ENCODE measurements around the gene NID1.

NID1 gene

GRCh38 chr1:236112332-236112627 lies 47.4 kb upstream of the NID1 start:
- no peak overlapping the region for H4K12ac ChIP-seq (ENCODE audit: low read depth, low read length)
- no peak overlapping the region for H2BK120ac ChIP-seq (ENCODE audit: insufficient read depth, low read length, poor library complexity)
- no peaks in the 10 kb centered on the region for H3K79me2 ChIP-seq (ENCODE audit: control insufficient read depth, insufficient read depth, low read length, poor library complexity)
- H3K79me1 ChIP-seq (ENCODE audit: low read length) = no peaks in the 10 kb centered on the region
- H3K36me3 ChIP-seq (ENCODE audit: control insufficient read depth in 1 of 2, insufficient read depth in 2 of 2, low read length in 2 of 2) = no peaks in the 10 kb centered on the region
- H4K8ac ChIP-seq (ENCODE audit: low read depth, low read length) = no peak overlapping the region
- peaks cover 2% of the 10 kb centered on the region for H3K9me3 ChIP-seq (ENCODE audit: insufficient read depth, low read depth, low read length)
- H3K4ac ChIP-seq (ENCODE audit: low read depth, low read length) = no peak overlapping the region
- H3K9ac ChIP-seq (ENCODE audit: low read length) = no peak overlapping the region
- no CpG with 5 or more reads among the region's 6 CpGs for WGBS (ENCODE audit: extremely low coverage, insufficient coverage, insufficient read length)
- no peak overlapping the region for H2AFZ ChIP-seq (ENCODE audit: insufficient read depth, low read length, poor library complexity)
- H2BK5ac ChIP-seq (ENCODE audit: low read depth, low read length, poor library complexity) = no peak overlapping the region
- no peak for DNase-seq
- H2AK5ac ChIP-seq (ENCODE audit: low read length) = no peak overlapping the region
- no peak overlapping the region for H4K91ac ChIP-seq (ENCODE audit: low read depth, low read length)
- no peak overlapping the region for H2BK12ac ChIP-seq (ENCODE audit: low read length)
- H3K18ac ChIP-seq (ENCODE audit: low read length) = no peak overlapping the region
- H3K23ac ChIP-seq (ENCODE audit: low read length) = no peak overlapping the region
- no peaks in the 10 kb centered on the region for H3K4me1 ChIP-seq (ENCODE audit: control insufficient read depth in 1 of 2, insufficient read depth in 2 of 2, low read length in 2 of 2)
- H3K14ac ChIP-seq (ENCODE audit: low read length) = no peak overlapping the region
- no peak overlapping the region for H3K4me3 ChIP-seq (ENCODE audit: low read depth, low read length)
- no peak overlapping the region for H3K4me2 ChIP-seq (ENCODE audit: low read length)
- H3K27ac ChIP-seq (ENCODE audit: low read depth, low read length) = no peak overlapping the region
- no peaks in the 10 kb centered on the region for H3K27me3 ChIP-seq (ENCODE audit: insufficient read depth, low read length)

DNA sequence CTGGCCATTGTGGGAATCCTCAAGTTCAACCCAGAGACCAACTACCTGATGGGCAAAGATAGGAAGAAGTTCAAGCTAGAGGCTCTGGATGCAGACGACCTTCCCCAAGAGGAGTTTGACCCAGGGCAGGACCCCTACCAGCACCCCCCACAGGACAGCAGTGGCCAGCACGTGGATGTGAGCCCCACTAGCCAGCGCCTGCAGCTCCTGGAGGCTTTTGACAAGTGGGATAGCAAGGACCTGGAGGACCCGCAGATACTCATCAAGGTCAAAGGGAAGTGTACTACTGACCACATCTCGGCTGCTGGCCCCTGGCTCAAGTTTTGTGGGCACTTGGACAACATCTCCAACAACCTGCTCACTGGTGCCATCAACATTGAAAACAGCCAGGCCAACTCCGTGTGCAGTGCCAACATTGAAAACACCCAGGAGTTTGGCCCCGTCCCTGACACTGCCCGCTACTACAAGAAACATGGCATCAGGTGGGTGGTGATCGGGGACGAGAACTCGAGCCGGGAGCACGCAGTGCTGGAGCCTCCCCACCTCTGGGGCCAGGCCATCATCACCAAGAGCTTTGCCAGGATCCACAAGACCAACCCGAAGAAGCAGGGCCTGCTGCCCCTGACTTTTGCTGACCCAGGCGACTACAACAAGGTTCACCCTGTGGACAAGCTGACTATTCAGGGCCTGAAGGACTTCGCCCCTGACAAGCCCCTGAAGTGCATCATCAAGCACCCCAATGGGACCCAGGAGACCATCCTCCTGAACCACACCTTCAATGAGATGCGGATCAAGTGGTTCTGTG lies 46.8 kb upstream of the NID1 start:
- no peak overlapping the region for H3K4me2 ChIP-seq (ENCODE audit: low read length)
- no peak overlapping the region for H2AFZ ChIP-seq (ENCODE audit: insufficient read depth, low read length, poor library complexity)
- H3K4ac ChIP-seq (ENCODE audit: low read depth, low read length) = no peak overlapping the region
- no peak overlapping the region for H2BK120ac ChIP-seq (ENCODE audit: insufficient read depth, low read length, poor library complexity)
- H3K27me3 ChIP-seq (ENCODE audit: insufficient read depth, low read length) = no peaks in the 10 kb centered on the region
- no peak overlapping the region for H4K12ac ChIP-seq (ENCODE audit: low read depth, low read length)
- H4K8ac ChIP-seq (ENCODE audit: low read depth, low read length) = no peak overlapping the region
- H3K36me3 ChIP-seq (ENCODE audit: control insufficient read depth in 1 of 2, insufficient read depth in 2 of 2, low read length in 2 of 2) = no peaks in the 10 kb centered on the region
- no peak overlapping the region for H3K23ac ChIP-seq (ENCODE audit: low read length)
- WGBS (ENCODE audit: extremely low coverage, insufficient coverage, insufficient read length) = no CpG with 5 or more reads among the region's 17 CpGs
- DNase-seq = no peak
- H2BK12ac ChIP-seq (ENCODE audit: low read length) = no peak overlapping the region
- H2BK5ac ChIP-seq (ENCODE audit: low read depth, low read length, poor library complexity) = no peak overlapping the region
- no peak overlapping the region for H4K91ac ChIP-seq (ENCODE audit: low read depth, low read length)
- H3K4me1 ChIP-seq (ENCODE audit: control insufficient read depth in 1 of 2, insufficient read depth in 2 of 2, low read length in 2 of 2) = no peaks in the 10 kb centered on the region
- no peak overlapping the region for H3K9ac ChIP-seq (ENCODE audit: low read length)
- H3K79me2 ChIP-seq (ENCODE audit: control insufficient read depth, insufficient read depth, low read length, poor library complexity) = no peaks in the 10 kb centered on the region
- no peak overlapping the region for H3K18ac ChIP-seq (ENCODE audit: low read length)
- no peak overlapping the region for H2AK5ac ChIP-seq (ENCODE audit: low read length)
- H3K9me3 ChIP-seq (ENCODE audit: insufficient read depth, low read depth, low read length) = peaks cover 2% of the 10 kb centered on the region
- H3K79me1 ChIP-seq (ENCODE audit: low read length) = no peaks in the 10 kb centered on the region
- H3K14ac ChIP-seq (ENCODE audit: low read length) = no peak overlapping the region
- H3K27ac ChIP-seq (ENCODE audit: low read depth, low read length) = no peak overlapping the region
- no peak overlapping the region for H3K4me3 ChIP-seq (ENCODE audit: low read depth, low read length)

- H3K4me1 ChIP-seq (ENCODE audit: control insufficient read depth in 1 of 2, insufficient read depth in 2 of 2, low read length in 2 of 2) = no peaks in the 10 kb centered on the region
- no peak overlapping the region for H2AK5ac ChIP-seq (ENCODE audit: low read length)
- no peak overlapping the region for H4K91ac ChIP-seq (ENCODE audit: low read depth, low read length)
- H3K79me1 ChIP-seq (ENCODE audit: low read length) = no peaks in the 10 kb centered on the region
- no peak overlapping the region for H4K12ac ChIP-seq (ENCODE audit: low read depth, low read length)
- H3K27me3 ChIP-seq (ENCODE audit: insufficient read depth, low read length) = no peaks in the 10 kb centered on the region
- no peak overlapping the region for H4K8ac ChIP-seq (ENCODE audit: low read depth, low read length)
- no peak overlapping the region for H2AFZ ChIP-seq (ENCODE audit: insufficient read depth, low read length, poor library complexity)
- no peaks in the 10 kb centered on the region for H3K79me2 ChIP-seq (ENCODE audit: control insufficient read depth, insufficient read depth, low read length, poor library complexity)
- no peak overlapping the region for H3K4me3 ChIP-seq (ENCODE audit: low read depth, low read length)
- H3K18ac ChIP-seq (ENCODE audit: low read length) = no peak overlapping the region
- no peak overlapping the region for H2BK120ac ChIP-seq (ENCODE audit: insufficient read depth, low read length, poor library complexity)
- H3K14ac ChIP-seq (ENCODE audit: low read length) = no peak overlapping the region
- H3K36me3 ChIP-seq (ENCODE audit: control insufficient read depth in 1 of 2, insufficient read depth in 2 of 2, low read length in 2 of 2) = no peaks in the 10 kb centered on the region
- WGBS (ENCODE audit: extremely low coverage, insufficient coverage, insufficient read length) = no CpG with 5 or more reads among the region's 13 CpGs
- DNase-seq = no peak
- no peak overlapping the region for H2BK12ac ChIP-seq (ENCODE audit: low read length)
- no peak overlapping the region for H3K27ac ChIP-seq (ENCODE audit: low read depth, low read length)
- H3K9me3 ChIP-seq (ENCODE audit: insufficient read depth, low read depth, low read length) = peaks cover 2% of the 10 kb centered on the region
- H2BK5ac ChIP-seq (ENCODE audit: low read depth, low read length, poor library complexity) = no peak overlapping the region
- H3K23ac ChIP-seq (ENCODE audit: low read length) = no peak overlapping the region
- H3K4me2 ChIP-seq (ENCODE audit: low read length) = no peak overlapping the region
- no peak overlapping the region for H3K4ac ChIP-seq (ENCODE audit: low read depth, low read length)
- no peak overlapping the region for H3K9ac ChIP-seq (ENCODE audit: low read length)
Measured at GRCh38 chr1:236110137-236110536, 45.2 kb upstream of the NID1 start.

DNA sequence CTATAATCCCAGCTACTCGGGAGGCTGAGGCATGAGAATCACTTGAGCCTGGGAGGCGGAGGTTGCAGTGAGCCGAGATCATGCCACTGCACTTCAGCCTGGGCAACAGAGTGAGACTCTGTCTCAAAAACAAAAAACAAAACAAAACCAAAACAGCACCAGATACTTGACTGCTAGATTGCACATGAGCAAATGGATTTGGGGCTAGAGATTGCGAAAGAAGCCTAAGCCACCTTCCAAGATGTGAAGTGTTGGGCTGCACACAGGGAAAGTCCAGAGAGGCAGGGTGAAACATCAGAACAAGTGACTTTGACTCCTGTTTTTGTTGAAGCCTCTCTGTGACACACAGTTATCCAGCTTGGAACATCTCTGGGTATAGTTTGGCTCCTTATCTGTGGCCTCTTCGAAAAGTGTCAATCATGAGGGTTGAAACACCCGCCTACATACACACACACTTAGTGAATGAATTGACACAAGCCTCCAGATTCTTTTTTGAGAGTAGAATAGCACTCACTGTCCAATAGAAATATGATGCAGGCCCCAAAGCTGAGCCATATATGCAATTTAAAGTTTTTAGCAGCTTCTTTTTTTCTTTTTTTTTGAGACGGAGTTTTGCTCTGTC lies 43.2 kb upstream of the NID1 start:
- Histone ChIP-seq H3K9me3 (ENCODE audit: insufficient read depth, low read depth, low read length) (peaks cover 2% of the 10 kb centered on the region), H3K79me1 (ENCODE audit: low read length) (no peaks in the 10 kb centered on the region), H2BK5ac (ENCODE audit: low read depth, low read length, poor library complexity) (no peak overlapping the region), H3K4me2 (ENCODE audit: low read length) (no peak overlapping the region), H3K18ac (ENCODE audit: low read length) (no peak overlapping the region), H4K8ac (ENCODE audit: low read depth, low read length) (no peak overlapping the region), H2BK120ac (ENCODE audit: insufficient read depth, low read length, poor library complexity) (no peak overlapping the region), H3K14ac (ENCODE audit: low read length) (no peak overlapping the region), H2AK5ac (ENCODE audit: low read length) (no peak overlapping the region), H3K23ac (ENCODE audit: low read length) (no peak overlapping the region), H3K27me3 (ENCODE audit: insufficient read depth, low read length) (no peaks in the 10 kb centered on the region), H3K4me3 (ENCODE audit: low read depth, low read length) (no peak overlapping the region), H3K27ac (ENCODE audit: low read depth, low read length) (no peak overlapping the region), H3K79me2 (ENCODE audit: control insufficient read depth, insufficient read depth, low read length, poor library complexity) (no peaks in the 10 kb centered on the region), H2AFZ (ENCODE audit: insufficient read depth, low read length, poor library complexity) (no peak overlapping the region), H3K4ac (ENCODE audit: low read depth, low read length) (no peak overlapping the region), H3K9ac (ENCODE audit: low read length) (no peak overlapping the region), H3K36me3 (ENCODE audit: control insufficient read depth in 1 of 2, insufficient read depth in 2 of 2, low read length in 2 of 2) (no peaks in the 10 kb centered on the region), H2BK12ac (ENCODE audit: low read length) (no peak overlapping the region), H3K4me1 (ENCODE audit: control insufficient read depth in 1 of 2, insufficient read depth in 2 of 2, low read length in 2 of 2) (no peaks in the 10 kb centered on the region), H4K12ac (ENCODE audit: low read depth, low read length) (no peak overlapping the region), H4K91ac (ENCODE audit: low read depth, low read length) (no peak overlapping the region)
- DNase-seq = no peak
- no CpG with 5 or more reads among the region's 7 CpGs for WGBS (ENCODE audit: extremely low coverage, insufficient coverage, insufficient read length)

Data from trophoblast cell (in vitro differentiated cells and primary cell).